ENCODE results near the gene SAMMSON.

GRCh38 chr3:70028361-70028760, 28.8 kb downstream of the SAMMSON start:
- TF ChIP-seq CTCF (tag by site-specific recombination; IDR thresholded peaks at IDR 0.05) (no peak), ZNF350 (tag by site-specific recombination; IDR thresholded peaks at IDR 0.05) (no peak), SCRT1 (tag by site-specific recombination; IDR thresholded peaks at IDR 0.05; ENCODE audit: borderline replicate concordance) (no peak), ZBTB7A (tag by site-specific recombination; IDR thresholded peaks at IDR 0.05; ENCODE audit: low read depth) (no peak), ATF2 (tag by site-specific recombination; IDR thresholded peaks at IDR 0.05; ENCODE audit: low read depth) (no peak), ZNF138 (tag by site-specific recombination; IDR thresholded peaks at IDR 0.05; ENCODE audit: borderline replicate concordance) (no peak), ZNF830 (tag by site-specific recombination; IDR thresholded peaks at IDR 0.05; ENCODE audit: low read depth) (no peak), SCRT2 (tag by site-specific recombination; IDR thresholded peaks at IDR 0.05) (no peak), PBX3 (CRISPR knock-in tag; IDR thresholded peaks at IDR 0.05) (no peak)
